ENCODE data around the gene KRT28. TPM values are rescaled to one million over a fixed set of nuclear protein-coding genes. Genes with fewer than 3 reads are reported as not detected.

The KRT28 gene
- not detected in 2 replicates for total RNA-seq (ENCODE audit: low replicate concordance)

- Histone ChIP-seq H3K27me3 (peaks cover 60% of the 10 kb centered on the region), H3K9me3 (ENCODE audit: low read depth) (no peaks in the 10 kb centered on the region), H3K79me2 (ENCODE audit: low read depth) (no peaks in the 10 kb centered on the region), H3F3A (ENCODE audit: low read depth) (no peaks in the 10 kb centered on the region), H3K36me3 (no peaks in the 10 kb centered on the region), H3K4me3 (no peak within 1 kb of the TSS), H3K4me2 (no peak within 1 kb of the TSS), H3K4me1 (no peaks in the 10 kb centered on the region), H3K9ac (no peak within 1 kb of the TSS), H2AFZ (replicated peaks) (no peak within 1 kb of the TSS), H3K27ac (no peak within 1 kb of the TSS), H4K20me1 (ENCODE audit: low read depth) (no peaks in the 10 kb centered on the region)
- H3K27me3 Mint-ChIP-seq (ENCODE audit: insufficient read depth, low read depth), result peaks cover 11% of the 10 kb centered on the region
- no peak within 1 kb of the TSS for H3K4me3 Mint-ChIP-seq
- no peak for TF ChIP-seq EZH2 (IDR thresholded peaks at IDR 0.05)
- no peak for TF ChIP-seq CTCF (IDR thresholded peaks at IDR 0.05)
- no peak for TF ChIP-seq EZH2phosphoT487 (IDR thresholded peaks at IDR 0.05)
- H3K9me3 Mint-ChIP-seq, result no peaks in the 10 kb centered on the region
- no peak for DNase-seq (ENCODE audit: low spot score)
- H3K36me3 Mint-ChIP-seq, result no peaks in the 10 kb centered on the region
- peaks cover 3% of the 10 kb centered on the region for H3K4me1 Mint-ChIP-seq
- no peak within 1 kb of the TSS for H3K27ac Mint-ChIP-seq
Observed at GRCh38 chr17:40799859-40800258, at the start of gene KRT28. TSS of gene KRT28 (minus strand) at chr17:40799959. CDS start at chr17:40799893, 66 bp downstream.

- Histone ChIP-seq H3K4me2 (no peak overlapping the region), H3K4me3 (no peak overlapping the region), H3K9ac (no peak overlapping the region), H3K27ac (no peak overlapping the region), H3K9me3 (ENCODE audit: low read depth) (no peaks in the 10 kb centered on the region), H2AFZ (replicated peaks) (no peak overlapping the region), H3K27me3 (peaks cover 18% of the 10 kb centered on the region), H3K4me1 (peaks cover 6% of the 10 kb centered on the region), H3K79me2 (ENCODE audit: low read depth) (no peaks in the 10 kb centered on the region), H3K36me3 (no peaks in the 10 kb centered on the region), H4K20me1 (ENCODE audit: low read depth) (no peaks in the 10 kb centered on the region), H3F3A (ENCODE audit: low read depth) (no peaks in the 10 kb centered on the region)
- no peaks in the 10 kb centered on the region for H3K36me3 Mint-ChIP-seq
- H3K9me3 Mint-ChIP-seq, result no peaks in the 10 kb centered on the region
- no peak overlapping the region for H3K4me3 Mint-ChIP-seq
- TF ChIP-seq EZH2 (IDR thresholded peaks at IDR 0.05) (no peak), EZH2phosphoT487 (IDR thresholded peaks at IDR 0.05) (no peak), CTCF (IDR thresholded peaks at IDR 0.05) (no peak)
- H3K27ac Mint-ChIP-seq, result no peak overlapping the region
- peaks cover 3% of the 10 kb centered on the region for H3K27me3 Mint-ChIP-seq (ENCODE audit: insufficient read depth, low read depth)
- no peaks in the 10 kb centered on the region for H3K4me1 Mint-ChIP-seq
- DNase-seq (ENCODE audit: low spot score), result no peak
Observed at GRCh38 chr17:40848583-40849235, 49.0 kb upstream of the KRT28 start.

- H3K27ac ChIP-seq, result no peak overlapping the region
- TF ChIP-seq EZH2 (IDR thresholded peaks at IDR 0.05) (no peak), EZH2phosphoT487 (IDR thresholded peaks at IDR 0.05) (no peak), CTCF (IDR thresholded peaks at IDR 0.05) (no peak)
- H3K27me3 ChIP-seq, result peaks cover 18% of the 10 kb centered on the region
Observed at GRCh38 chr17:40846515-40847144, 46.9 kb upstream of the KRT28 start.

More at GRCh38 chr17:40846515-40847144, 46.9 kb upstream of the KRT28 start:
- no peak overlapping the region for H2AFZ ChIP-seq (replicated peaks)
- H3F3A ChIP-seq (ENCODE audit: low read depth), result no peaks in the 10 kb centered on the region
- H4K20me1 ChIP-seq (ENCODE audit: low read depth), result no peaks in the 10 kb centered on the region
- no peak overlapping the region for H3K4me3 ChIP-seq
- no peak overlapping the region for H3K9ac ChIP-seq
- Mint-ChIP-seq H3K36me3 (no peaks in the 10 kb centered on the region), H3K9me3 (no peaks in the 10 kb centered on the region), H3K4me3 (no peak overlapping the region), H3K4me1 (no peaks in the 10 kb centered on the region), H3K27ac (no peak overlapping the region), H3K27me3 (ENCODE audit: insufficient read depth, low read depth) (peaks cover under 1% of the 10 kb centered on the region)
- H3K4me1 ChIP-seq, result no peaks in the 10 kb centered on the region
- no peaks in the 10 kb centered on the region for H3K36me3 ChIP-seq
- H3K4me2 ChIP-seq, result no peak overlapping the region
- H3K9me3 ChIP-seq (ENCODE audit: low read depth), result no peaks in the 10 kb centered on the region
- H3K79me2 ChIP-seq (ENCODE audit: low read depth), result no peaks in the 10 kb centered on the region
- no peak for DNase-seq (ENCODE audit: low spot score)

Measured in neural progenitor cell (in vitro differentiated cells).